Measurements from ENCODE around the gene IL17RA. TPM values are rescaled to one million over a fixed set of nuclear protein-coding genes. Genes with fewer than 3 reads are reported as not detected.
A peak's percentile ranks its signal among the peaks of the same experiment; 100 is the strongest.

The IL17RA gene
- total RNA-seq, 4 donors from 2014 or later = 8.7 to 16.2 (median 14.0) TPM

GRCh38 chr22:17083811-17084441, 874 bp upstream of the IL17RA start:
- Histone ChIP-seq H3K27me3 (peaks cover 0 to 25% (median 6%) of the 10 kb centered on the region in 4 donors), H3K36me3 (no peaks in the 10 kb centered on the region), H3K4me3 (peak overlapping the region; percentile 74 to 83 (median 80)), H3K4me1 (peaks cover 6 to 37% (median 31%) of the 10 kb centered on the region in 4 donors), H3K27ac (replicated peaks in 1 of 4) (peak overlapping the region; percentile 79 to 92 (median 89)), H3K9me3 (no peaks in the 10 kb centered on the region)
- intact Hi-C loops (cut with DNase I) = no loop called here
- DNase-seq (ENCODE audit: extremely low spot score) = no peak
- WGBS = 85% methylated on average over 31 of the region's 33 CpGs
- TF ChIP-seq POLR2AphosphoS5 (IDR thresholded peaks at IDR 0.05) = no peak
- no peak for TF ChIP-seq EP300 (IDR thresholded peaks at IDR 0.05)
- TF ChIP-seq POLR2A (IDR thresholded peaks at IDR 0.05; ENCODE audit: low read depth) = no peak
- TF ChIP-seq, protein P1, sequence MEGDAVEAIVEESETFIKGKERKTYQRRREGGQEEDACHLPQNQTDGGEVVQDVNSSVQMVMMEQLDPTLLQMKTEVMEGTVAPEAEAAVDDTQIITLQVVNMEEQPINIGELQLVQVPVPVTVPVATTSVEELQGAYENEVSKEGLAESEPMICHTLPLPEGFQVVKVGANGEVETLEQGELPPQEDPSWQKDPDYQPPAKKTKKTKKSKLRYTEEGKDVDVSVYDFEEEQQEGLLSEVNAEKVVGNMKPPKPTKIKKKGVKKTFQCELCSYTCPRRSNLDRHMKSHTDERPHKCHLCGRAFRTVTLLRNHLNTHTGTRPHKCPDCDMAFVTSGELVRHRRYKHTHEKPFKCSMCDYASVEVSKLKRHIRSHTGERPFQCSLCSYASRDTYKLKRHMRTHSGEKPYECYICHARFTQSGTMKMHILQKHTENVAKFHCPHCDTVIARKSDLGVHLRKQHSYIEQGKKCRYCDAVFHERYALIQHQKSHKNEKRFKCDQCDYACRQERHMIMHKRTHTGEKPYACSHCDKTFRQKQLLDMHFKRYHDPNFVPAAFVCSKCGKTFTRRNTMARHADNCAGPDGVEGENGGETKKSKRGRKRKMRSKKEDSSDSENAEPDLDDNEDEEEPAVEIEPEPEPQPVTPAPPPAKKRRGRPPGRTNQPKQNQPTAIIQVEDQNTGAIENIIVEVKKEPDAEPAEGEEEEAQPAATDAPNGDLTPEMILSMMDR (IDR thresholded peaks at IDR 0.05) = no peak

DNA sequence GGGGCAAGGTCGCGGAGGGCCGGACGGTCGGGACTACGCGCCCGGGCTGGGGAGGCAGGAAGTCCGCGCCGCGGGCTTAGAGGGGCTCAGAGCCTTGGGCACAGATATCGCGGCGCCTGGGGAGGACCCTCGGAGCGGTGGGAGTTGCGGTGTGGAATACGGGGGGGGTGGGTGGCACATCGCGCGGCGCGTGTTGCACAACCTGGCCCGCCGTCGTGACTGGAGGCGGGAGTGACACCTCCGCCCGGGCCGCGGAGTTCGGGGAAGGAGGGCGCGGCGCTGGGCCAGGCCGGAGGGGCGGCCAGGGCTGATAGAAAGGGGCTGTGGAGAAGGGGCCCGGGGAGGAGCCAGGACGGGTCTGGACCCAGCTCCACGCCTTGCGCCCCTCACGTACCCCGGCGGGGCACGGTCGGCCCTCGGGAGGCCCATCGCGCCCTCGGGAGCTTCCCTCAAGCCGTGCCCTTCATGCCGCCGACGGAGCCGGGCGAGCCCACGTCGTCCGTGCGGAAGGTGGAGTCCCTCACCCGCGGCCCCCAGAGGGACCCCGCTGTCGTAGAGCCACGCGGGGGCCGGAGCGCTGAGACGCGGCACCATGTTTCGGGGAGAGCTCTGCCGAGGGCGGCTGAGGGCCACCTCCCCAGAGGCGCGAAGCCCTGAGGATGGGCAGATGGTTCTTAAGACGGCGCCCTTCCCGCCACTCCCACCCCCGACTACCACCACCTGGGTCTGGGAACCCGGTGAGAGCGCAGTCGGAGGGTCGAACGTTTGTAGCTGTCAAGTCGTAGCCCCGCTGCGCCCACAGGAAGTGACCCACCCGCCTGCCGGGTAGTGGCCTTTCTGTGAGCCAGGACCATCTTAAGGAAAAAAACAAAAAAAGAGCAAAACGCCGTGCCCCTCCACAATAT, 729 bp downstream of the IL17RA start:
- H3K27ac ChIP-seq (replicated peaks in 1 of 4) = peak overlapping the region; percentile 79 to 92 (median 89)
- intact Hi-C loops (cut with DNase I) = loop anchor here (5.0 kb wide), 1 partner anchor 72 kb away; the partner anchor contains the start of gene HDHD5
- H3K4me3 ChIP-seq = peak overlapping the region; percentile 74 to 83 (median 80)
- peaks cover 0 to 25% (median 6%) of the 10 kb centered on the region in 4 donors for H3K27me3 ChIP-seq
- peaks cover 6 to 37% (median 31%) of the 10 kb centered on the region in 4 donors for H3K4me1 ChIP-seq
- H3K9me3 ChIP-seq = no peaks in the 10 kb centered on the region
- TF ChIP-seq POLR2A (IDR thresholded peaks at IDR 0.05; ENCODE audit: low read depth) = no peak
- TF ChIP-seq, protein P1 (IDR thresholded peaks at IDR 0.05) = no peak
- no peak for TF ChIP-seq POLR2AphosphoS5 (IDR thresholded peaks at IDR 0.05)
- DNase-seq (ENCODE audit: extremely low spot score) = no peak
- WGBS = 29% methylated on average over 15 of the region's 92 CpGs
- H3K36me3 ChIP-seq = no peaks in the 10 kb centered on the region

- Histone ChIP-seq H3K9me3 (no peaks in the 10 kb centered on the region), H3K36me3 (no peaks in the 10 kb centered on the region), H3K4me3 (peak overlapping the region; percentile 74 to 83 (median 80)), H3K27ac (replicated peaks in 1 of 4) (peak overlapping the region in 3 of 4 donors; percentile 79 to 92 (median 89)), H3K4me1 (peaks cover 6 to 37% (median 31%) of the 10 kb centered on the region in 4 donors), H3K27me3 (peaks cover 0 to 25% (median 6%) of the 10 kb centered on the region in 4 donors)
- intact Hi-C loops (cut with DNase I) = loop anchor here (5.0 kb wide), 1 partner anchor 71 kb away; the partner anchor contains the start of gene HDHD5
- WGBS = 70% methylated on average over 7 of the region's 7 CpGs
- no peak for DNase-seq (ENCODE audit: extremely low spot score)
- TF ChIP-seq, protein P1 (IDR thresholded peaks at IDR 0.05) = no peak
- no peak for TF ChIP-seq POLR2AphosphoS5 (IDR thresholded peaks at IDR 0.05)
- TF ChIP-seq POLR2A (IDR thresholded peaks at IDR 0.05; ENCODE audit: low read depth) = no peak
- TF ChIP-seq EP300 (IDR thresholded peaks at IDR 0.05) = no peak
Observed at GRCh38 chr22:17086296-17086695, 1.5 kb downstream of the IL17RA start.

DNA sequence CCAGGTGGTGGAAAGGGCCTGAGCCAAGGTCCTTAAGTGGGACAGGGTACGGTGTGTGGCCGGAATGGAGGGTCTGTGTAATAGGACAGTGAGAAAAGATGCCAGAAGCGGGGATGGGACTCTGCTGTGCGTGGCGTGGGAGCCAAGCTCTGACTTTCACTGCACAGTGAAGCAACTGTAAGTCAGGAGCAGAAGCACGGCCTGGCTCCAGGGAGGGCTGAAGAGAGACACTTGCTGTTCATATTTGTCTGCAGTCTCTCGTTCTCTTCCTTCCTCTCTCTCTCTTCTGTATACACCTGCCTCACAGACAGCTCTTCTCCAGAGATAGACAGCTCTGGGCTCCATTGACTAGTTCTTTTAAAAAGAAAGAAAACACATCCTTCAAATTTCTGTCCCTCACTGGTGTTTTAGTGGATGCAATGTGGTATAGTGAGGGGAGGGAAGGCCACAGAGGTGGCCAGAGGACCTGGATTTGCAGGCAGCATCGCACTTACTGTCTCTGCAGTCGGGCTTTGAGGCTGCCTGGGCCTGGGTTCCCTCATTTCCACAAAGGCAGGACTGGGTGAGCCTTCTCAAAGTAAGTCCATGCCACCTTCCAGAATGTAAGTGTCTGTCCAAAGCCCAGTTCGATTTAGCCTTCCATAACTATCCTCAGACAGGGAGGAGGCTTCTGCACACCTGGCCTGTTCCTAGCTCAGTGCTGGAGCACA, 2.1 kb downstream of the IL17RA start:
- Histone ChIP-seq H3K27ac (replicated peaks in 1 of 4) (peak overlapping the region in 1 of 4 donors; percentile 89), H3K9me3 (no peaks in the 10 kb centered on the region), H3K4me1 (peaks cover 6 to 37% (median 31%) of the 10 kb centered on the region in 4 donors), H3K27me3 (peaks cover 0 to 25% (median 6%) of the 10 kb centered on the region in 4 donors), H3K36me3 (no peaks in the 10 kb centered on the region), H3K4me3 (peak overlapping the region; percentile 74 to 83 (median 80))
- intact Hi-C loops (cut with DNase I) = loop anchor here (5.0 kb wide), 1 partner anchor 70 kb away; the partner anchor contains the start of gene HDHD5
- WGBS = 75% methylated on average over 9 of the region's 10 CpGs
- DNase-seq (ENCODE audit: extremely low spot score) = no peak
- TF ChIP-seq, protein P1 (IDR thresholded peaks at IDR 0.05) = no peak
- TF ChIP-seq POLR2A (IDR thresholded peaks at IDR 0.05; ENCODE audit: low read depth) (no peak), EP300 (IDR thresholded peaks at IDR 0.05) (no peak), POLR2AphosphoS5 (IDR thresholded peaks at IDR 0.05) (no peak)
